Omental fat pad (tissue), 4 donors: Measurements from ENCODE around the gene GK2. TPM values are rescaled to one million over a fixed set of nuclear protein-coding genes. Genes with fewer than 3 reads are reported as not detected.

Source experiments
- ATAC-seq: fragments of 150-250 bp; one replicate; pipeline ENCODE4 v1.9.1; 2016; ENCODE audit warnings: mild to moderate bottlenecking, moderate library complexity; ENCODE audit not compliant: low FRiP score
- DNase-seq: peaks from one replicate; pipeline ENCODE4 v3.0.0-alpha.2; 2019; ENCODE audit warnings: low spot score
- CTCF ChIP-seq, 3 donors: fragments of 450-650 bp; IDR thresholded peaks; one replicate each; pipeline ENCODE4 v1.5.1; 2016 to 2017; ENCODE audit warnings: antibody characterized with exemption in 3 of 3, mild to moderate bottlenecking in 3 of 3, moderate library complexity in 2 of 3
- total RNA-seq, 4 donors: library from RNA; depleted of rRNA; stranded (reverse); fragments of >200 nt; gene quantifications; one replicate each; pipeline ENCODE4 v1.1.0, GENCODE V29; 2016

Gene GK2
- total RNA-seq, 4 donors from 2014 or later, result not detected

DNA sequence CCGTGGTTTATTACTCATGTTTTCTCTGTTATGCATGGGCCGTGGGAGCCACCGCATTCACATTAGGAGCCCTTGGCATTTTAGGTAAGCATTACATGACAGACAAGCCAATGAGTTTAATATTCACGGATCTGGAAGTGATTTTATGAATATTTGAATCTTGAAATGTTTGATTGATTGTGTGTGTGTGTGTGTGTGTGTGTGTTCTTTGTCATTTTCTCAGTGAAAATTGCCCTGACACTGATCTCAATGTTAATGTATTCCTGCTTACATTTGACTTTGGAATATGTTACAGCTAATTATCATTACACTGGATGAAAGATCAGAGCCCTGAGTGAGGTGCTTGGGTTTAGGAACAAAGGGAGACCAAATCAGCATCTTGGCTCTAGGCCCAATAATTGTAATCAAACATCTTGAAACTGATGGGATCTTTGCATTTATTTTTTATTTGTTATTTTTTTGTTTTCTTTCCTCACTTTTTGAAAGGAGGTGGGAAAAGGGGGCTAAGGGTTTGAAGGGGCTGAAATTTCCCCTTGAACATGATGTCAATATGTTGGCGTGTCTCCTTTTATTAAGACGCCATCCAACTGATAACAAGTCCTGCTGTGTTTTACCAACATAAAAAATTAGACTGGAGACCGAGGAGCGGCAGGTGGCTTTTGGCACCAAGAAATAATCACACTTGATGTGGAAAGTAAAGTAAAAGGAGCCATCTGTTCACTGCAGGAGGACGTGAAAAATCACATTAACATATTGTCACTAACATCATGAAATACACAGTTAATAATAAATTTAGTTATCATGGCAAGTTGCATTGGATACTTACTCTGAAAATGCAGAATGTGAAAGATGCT is 5.2 kb upstream of the GK2 start:
- no peak for DNase-seq

DNA sequence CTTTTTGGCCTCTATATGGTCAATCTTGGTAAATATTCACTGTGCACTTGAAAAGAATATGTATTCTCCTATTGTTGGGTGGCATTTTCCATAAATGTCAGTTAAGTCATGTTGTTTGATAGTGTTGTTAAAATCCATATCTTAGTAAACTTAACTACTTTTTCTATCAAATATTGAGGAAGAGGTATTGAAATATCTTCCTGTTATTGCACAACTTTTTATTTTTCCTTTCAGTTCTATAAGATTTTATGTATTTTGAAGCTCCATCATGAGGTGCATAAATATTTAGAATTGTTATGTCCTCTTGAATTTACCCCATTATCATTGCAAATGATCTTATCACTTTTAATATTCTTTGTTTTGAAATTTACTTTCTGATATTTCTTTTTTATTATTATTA is 3.4 kb downstream of the GK2 start:
- ATAC-seq (no peak), DNase-seq (no peak)
- TF ChIP-seq CTCF (IDR thresholded peaks at IDR 0.05), result no peak

More for the DNA sequence above, 5.2 kb upstream of the GK2 start:
- TF ChIP-seq CTCF (IDR thresholded peaks at IDR 0.05), result no peak
- ATAC-seq, result no peak

DNA sequence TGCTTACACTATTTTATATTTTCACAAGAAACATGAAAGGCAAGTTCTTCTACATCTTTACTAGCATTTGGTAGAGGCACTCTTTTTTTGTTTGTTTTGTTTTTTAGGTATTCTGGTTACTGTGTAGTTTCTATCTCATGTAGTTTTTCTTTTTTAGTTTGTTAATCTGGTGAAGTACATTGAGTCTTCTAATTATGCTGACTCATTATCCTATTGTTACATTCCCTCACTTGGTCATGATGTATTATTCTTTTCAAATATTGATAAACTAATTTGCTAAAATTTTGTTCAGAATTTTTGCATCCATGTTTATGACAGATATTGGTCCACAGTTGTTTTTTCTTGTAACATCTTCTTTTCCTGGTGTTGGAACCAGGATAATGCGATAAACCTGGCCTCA is 4.7 kb downstream of the GK2 start:
- DNase-seq (no peak), ATAC-seq (no peak)
- no peak for TF ChIP-seq CTCF (IDR thresholded peaks at IDR 0.05)

DNA sequence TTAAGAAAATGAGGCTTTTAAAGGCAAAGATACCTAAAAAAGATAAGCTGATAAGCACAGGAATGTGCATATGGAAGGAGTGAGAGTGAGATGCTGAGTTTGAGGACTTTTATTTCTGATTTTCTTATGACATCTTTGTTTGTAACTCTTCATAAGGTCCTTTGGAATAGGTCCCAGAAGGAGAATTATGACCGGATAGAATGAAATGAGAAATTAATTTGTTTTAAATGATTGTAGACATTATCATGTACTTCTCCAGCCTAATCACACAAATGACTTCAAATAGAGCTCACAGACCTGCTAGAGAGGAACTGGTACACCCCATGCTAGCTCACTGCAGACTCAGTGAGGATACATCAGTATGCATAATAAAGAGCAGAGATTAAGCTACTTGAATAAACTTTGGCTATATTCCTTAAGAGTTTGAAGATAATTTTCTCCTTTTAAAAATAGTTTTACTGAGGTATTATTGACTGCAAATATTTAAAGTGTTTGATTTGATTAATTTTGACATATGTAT is 5.6 kb downstream of the GK2 start:
- ATAC-seq, result no peak
- no peak for DNase-seq
- TF ChIP-seq CTCF (IDR thresholded peaks at IDR 0.05), result no peak

- ATAC-seq, result no peak
- DNase-seq, result no peak
- TF ChIP-seq CTCF (IDR thresholded peaks at IDR 0.05), result no peak
Measured at GRCh38 chr4:79399076-79399475, 9.0 kb downstream of the GK2 start.

DNA sequence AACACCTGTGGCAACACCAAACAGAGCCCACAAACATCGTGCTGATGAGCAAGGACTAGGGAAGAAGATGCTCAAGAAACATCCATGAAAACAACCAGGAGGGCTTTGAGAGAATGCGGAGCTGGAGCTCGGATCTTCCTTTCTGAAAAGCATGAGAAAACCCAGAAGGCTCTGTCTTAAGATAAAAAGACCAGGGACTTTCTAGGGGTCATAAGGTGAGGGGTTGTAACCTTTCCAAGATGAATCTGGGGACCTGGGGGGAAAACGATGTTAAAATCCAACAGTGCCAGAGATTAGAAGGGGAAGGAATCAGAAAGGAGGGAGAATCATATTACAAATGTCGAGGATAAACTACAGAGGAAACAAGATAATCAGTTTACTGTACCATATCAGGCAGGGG is 10.1 kb downstream of the GK2 start:
- no peak for TF ChIP-seq CTCF (IDR thresholded peaks at IDR 0.05)
- ATAC-seq, result no peak
- DNase-seq, result no peak

GRCh38 chr4:79396794-79397193 is 11.2 kb downstream of the GK2 start:
- DNase-seq (no peak), ATAC-seq (no peak)
- no peak for TF ChIP-seq CTCF (IDR thresholded peaks at IDR 0.05)
